HepG2 (cell line): ENCODE data around the gene UNC5CL. TPM values are rescaled to one million over a fixed set of nuclear protein-coding genes. Genes with fewer than 3 reads are reported as not detected.

ENCODE experiments used
- ATAC-seq: fragments of 200-7000 bp; cut with Tn5 transposase; 3 replicates; pipeline ENCODE4 v1.9.1; 2020; ENCODE audit warnings: mild to moderate bottlenecking, moderate library complexity
- BruUV-seq: library from RNA; stranded (reverse); fragments of 400-500 nt; replicated peaks from 2 replicates; lab custom pipeline; 2021; lab: Mats Ljungman, UMichigan
- CTCF ChIA-PET: fragments of 300-600 bp; formaldehyde crosslinking; extraction: SDS; loops from one replicate; lab custom pipeline; 2021; ENCODE audit warnings: low total read pairs, inconsistent platforms, low intra/inter-chr PET ratio; lab: Yijun Ruan, JAX
- POLR2A ChIA-PET: fragments of 350-600 bp; sonication (Branson Sonifier 250); formaldehyde crosslinking; loops from one replicate; lab custom pipeline; 2020; ENCODE audit warnings: antibody characterized with exemption, inconsistent platforms; lab: Yijun Ruan, JAX
- DNase-seq: peaks from one replicate; pipeline ENCODE4 v3.0.0-alpha.2; 2015; ENCODE audit warnings: low spot score
- FAIRE-seq: peaks from 3 replicates; lab custom pipeline; 2011; peaks lifted over from hg19 to GRCh38; lab: Jason Lieb, UNC
- H2AFZ ChIP-seq: one replicate; pipeline ENCODE4 v1.6.1; 2011; ENCODE audit warnings: low read length, inconsistent platforms
- H3K27ac ChIP-seq: fragments of 300-600 bp; 3 replicates; pipeline ENCODE4 v1.8.0; 2011; ENCODE audit warnings: mixed run types, mild to moderate bottlenecking, mixed read lengths, low read length, inconsistent platforms; ENCODE audit not compliant: insufficient read depth; ENCODE audit errors: extremely low read length
- H3K27me3 ChIP-seq, 2 experiments: fragments of 200-600 bp in 1 of 2; 2 replicates in 1 of 2; 3 replicates in 1 of 2; pipeline versions ENCODE4 v1.6.0 to v1.8.0; 2011; ENCODE audit warnings: low read length in 2 of 2, mild to moderate bottlenecking in 2 of 2, moderate library complexity in 2 of 2, inconsistent platforms in 1 of 2; ENCODE audit not compliant: insufficient read depth in 2 of 2, control insufficient read depth in 1 of 2
- H3K36me3 ChIP-seq, 2 experiments: fragments of 200-600 bp in 1 of 2; replicated peaks in 1 of 2; 2 replicates in 1 of 2; 3 replicates in 1 of 2; pipeline versions ENCODE4 v1.5.1 to v1.8.0; 2011; ENCODE audit warnings: low read length in 2 of 2, inconsistent platforms in 1 of 2; ENCODE audit not compliant: insufficient read depth in 2 of 2, control insufficient read depth in 1 of 2
- H3K4me1 ChIP-seq: 2 replicates; pipeline ENCODE4 v1.5.1; 2012; ENCODE audit warnings: low read length, inconsistent platforms; ENCODE audit not compliant: insufficient read depth
- H3K4me2 ChIP-seq: 2 replicates; pipeline ENCODE4 v1.6.0; 2011; ENCODE audit warnings: low read depth, low read length, inconsistent platforms
- H3K4me3 ChIP-seq, 3 experiments: fragments of 200-600 bp in 1 of 3; sonication (generic), shearing (Covaris generic) in 1 of 3; replicated peaks in 1 of 3; 2 replicates each; pipeline ENCODE4 v1.5.1; 2011 to 2016; ENCODE audit warnings: low read length in 3 of 3, inconsistent platforms in 2 of 3, low read depth in 2 of 3, mild to moderate bottlenecking in 2 of 3, control low read depth in 1 of 3, mixed read lengths in 1 of 3; ENCODE audit not compliant: insufficient read depth in 1 of 3
- H3K79me2 ChIP-seq: one replicate; pipeline ENCODE4 v1.6.1; 2011; ENCODE audit warnings: low read length, inconsistent platforms; ENCODE audit not compliant: insufficient read depth
- H3K9ac ChIP-seq: 2 replicates; pipeline ENCODE4 v1.6.0; 2011; ENCODE audit warnings: mild to moderate bottlenecking, low read depth, low read length, inconsistent platforms; ENCODE audit not compliant: insufficient read depth
- H3K9me3 ChIP-seq: 2 replicates; pipeline ENCODE4 v1.5.1; 2012; ENCODE audit warnings: mild to moderate bottlenecking, low read length
- H4K20me1 ChIP-seq: 2 replicates; pipeline ENCODE4 v1.6.0; 2011; ENCODE audit warnings: inconsistent platforms, mild to moderate bottlenecking, low read length, moderate library complexity; ENCODE audit not compliant: insufficient read depth
- ARID2 ChIP-seq: sonication (generic); formaldehyde crosslinking; IDR thresholded peaks from 2 replicates; pipeline ENCODE4 v1.8.1; 2022; ENCODE audit warnings: mild to moderate bottlenecking, missing genetic modification reagents, borderline replicate concordance
- CHCHD3 ChIP-seq: sonication (generic); formaldehyde crosslinking; IDR thresholded peaks from 2 replicates; pipeline ENCODE4 v1.8.0; 2022; ENCODE audit warnings: mild to moderate bottlenecking, missing genetic modification reagents, moderate library complexity
- ETS1 ChIP-seq: sonication (generic); formaldehyde crosslinking; IDR thresholded peaks from 2 replicates; pipeline ENCODE4 v1.4.0; 2020; ENCODE audit warnings: missing genetic modification reagents
- LCORL ChIP-seq, 2 experiments: fragments of 450-650 bp in 1 of 2; sonication (generic) in 1 of 2; formaldehyde crosslinking in 1 of 2; IDR thresholded peaks; 2 replicates each; pipeline versions ENCODE4 v1.5.0 to v1.6.1; 2017 to 2020; ENCODE audit warnings: antibody characterized with exemption in 1 of 2, missing genetic modification reagents in 1 of 2
- MED8 ChIP-seq: sonication (generic); formaldehyde crosslinking; IDR thresholded peaks from 2 replicates; pipeline ENCODE4 v1.8.1; 2023; ENCODE audit warnings: mild to moderate bottlenecking, missing genetic modification reagents; ENCODE audit not compliant: insufficient replicate concordance
- MIER3 ChIP-seq: IDR thresholded peaks from 2 replicates; pipeline ENCODE4 v1.6.1; 2016; ENCODE audit warnings: missing compliant biosample characterization, borderline replicate concordance
- SCMH1 ChIP-seq: sonication (generic); formaldehyde crosslinking; IDR thresholded peaks from 2 replicates; pipeline ENCODE4 v1.9.0; 2021; ENCODE audit warnings: missing genetic modification reagents, mild to moderate bottlenecking, borderline replicate concordance
- ZBTB42 ChIP-seq: sonication (generic); formaldehyde crosslinking; IDR thresholded peaks from 2 replicates; pipeline ENCODE4 v1.5.0; 2020; ENCODE audit warnings: mild to moderate bottlenecking, missing genetic modification reagents
- ZFP41 ChIP-seq: sonication (generic); formaldehyde crosslinking; IDR thresholded peaks from 2 replicates; pipeline ENCODE4 v1.4.0; 2020; ENCODE audit warnings: mild to moderate bottlenecking, missing genetic modification reagents, borderline replicate concordance
- WGBS: methylation state at CpG from one replicate; pipeline ENCODE4 v1.1.6; 2017; ENCODE audit warnings: low lambda C conversion rate; 5-methylcytosine and 5-hydroxymethylcytosine counted together
- in situ Hi-C: cut with HindIII; loops from 2 replicates; pipeline ENCODE4 v1.10.0; 2017; ENCODE audit warnings: low pct_unique_long_range_greater_than_20kb; ENCODE audit not compliant: extremely low pct_ligation_motif_present
- intact Hi-C: fragments of 100-400 bp; cut with micrococcal nuclease; formaldehyde crosslinking; loops from one replicate; pipeline ENCODE4 v1.10.0; 2022; ENCODE audit not compliant: unreplicated experiment
- polyA plus RNA-seq, 8 experiments: library from polyadenylated mRNA; depleted of rRNA in 3 of 8; stranded (reverse) in 7 of 8; unstranded in 1 of 8; fragments of >200 nt; fragmentation: Illumina TruSeq in 4 of 8; extraction: Trizol in 4 of 8; gene quantifications; 2 replicates each; pipeline versions ENCODE4 v1.2.1 to v1.2.3, GENCODE V29; 2011 to 2016; ENCODE audit warnings: low read depth in 4 of 8, missing spikeins in 1 of 8, mixed read lengths in 1 of 8; ENCODE audit not compliant: insufficient read depth in 1 of 8
- total RNA-seq, 5 experiments: library from RNA; depleted of rRNA; stranded (reverse); fragments of >200 nt; fragmentation: Illumina TruSeq; extraction: Trizol; gene quantifications; 2 replicates each; pipeline ENCODE4 v1.2.3, GENCODE V29; 2016; ENCODE audit warnings: low read depth in 1 of 5
- TF ChIP-seq, protein P1 (sequence below): sonication (generic); formaldehyde crosslinking; IDR thresholded peaks from 2 replicates; pipeline ENCODE4 v1.4.0; 2020; ENCODE audit warnings: low read depth, mild to moderate bottlenecking, missing genetic modification reagents

The UNC5CL gene
- total and polyA plus RNA-seq, 2 of the 13 experiments (the other 11 are each of a cell fraction or from before 2014, with no cell fraction given), result 2.4 to 2.5 TPM

DNA sequence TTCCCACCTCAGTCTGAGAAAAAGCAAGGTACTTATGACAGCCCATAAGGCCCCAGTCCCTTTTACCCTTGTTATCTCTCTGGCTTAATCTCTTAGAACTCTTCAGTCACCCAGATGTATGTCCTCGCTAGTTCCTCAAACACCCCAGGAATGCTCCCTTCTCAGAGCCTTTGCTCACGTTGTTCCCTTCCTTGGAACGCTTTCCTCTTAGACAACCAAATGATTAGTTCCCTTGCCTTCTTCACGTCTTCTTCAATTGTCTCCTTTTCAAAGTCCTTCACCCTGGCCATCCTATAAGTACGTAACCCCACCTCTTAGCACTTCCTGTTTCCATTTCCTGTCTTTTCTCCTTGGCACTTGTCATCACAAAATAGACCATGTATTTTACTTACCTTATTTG is 12.9 kb upstream of the UNC5CL start (continued):
- TF ChIP-seq ZFP41 (CRISPR knock-in tag), result no peak

GRCh38 chr6:41050536-41050935 is 11.5 kb upstream of the UNC5CL start:
- no peak overlapping the region for H3K27ac ChIP-seq
- FAIRE-seq (no peak), DNase-seq (no peak), ATAC-seq (no peak)
- no peaks in the 10 kb centered on the region for H3K79me2 ChIP-seq
- H2AFZ ChIP-seq, result no peak overlapping the region
- 80% methylated on average over 3 of the region's 3 CpGs for WGBS
- POLR2A ChIA-PET, result interaction anchor here (3.7 kb wide), 1 partner anchor 10 kb away, joined by 17 read pairs; no protein-coding TSS in a partner anchor
- H3K4me1 ChIP-seq, result peaks cover 66% of the 10 kb centered on the region
- no peaks in the 10 kb centered on the region for H3K9me3 ChIP-seq
- H3K9ac ChIP-seq, result no peak overlapping the region
- intact Hi-C loops (no loop called here), in situ Hi-C loops (loop anchor here (10.0 kb wide), 1 partner anchor 534 kb away; no protein-coding TSS in a partner anchor)
- no peaks in the 10 kb centered on the region for H3K27me3 ChIP-seq
- no peak overlapping the region for H3K4me2 ChIP-seq
- peaks cover 0 to 4% of the 10 kb centered on the region in 2 experiments; a peak in 2 of 5 replicates for H3K36me3 ChIP-seq
- TF ChIP-seq ZBTB42 (no peak), MIER3 (CRISPR knock-in tag) (no peak), ARID2 (no peak), SCMH1 (CRISPR knock-in tag) (no peak), CHCHD3 (no peak), MED8 (CRISPR knock-in tag) (no peak), LCORL (IDR thresholded peaks at IDR 0.05) (no peak), LCORL (CRISPR knock-in tag; IDR thresholded peaks at IDR 0.05) (no peak), ETS1 (CRISPR knock-in tag) (no peak)
- TF ChIP-seq, protein P1, sequence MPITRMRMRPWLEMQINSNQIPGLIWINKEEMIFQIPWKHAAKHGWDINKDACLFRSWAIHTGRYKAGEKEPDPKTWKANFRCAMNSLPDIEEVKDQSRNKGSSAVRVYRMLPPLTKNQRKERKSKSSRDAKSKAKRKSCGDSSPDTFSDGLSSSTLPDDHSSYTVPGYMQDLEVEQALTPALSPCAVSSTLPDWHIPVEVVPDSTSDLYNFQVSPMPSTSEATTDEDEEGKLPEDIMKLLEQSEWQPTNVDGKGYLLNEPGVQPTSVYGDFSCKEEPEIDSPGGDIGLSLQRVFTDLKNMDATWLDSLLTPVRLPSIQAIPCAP, result no peak
- H4K20me1 ChIP-seq, result no peaks in the 10 kb centered on the region
- H3K4me3 ChIP-seq, result no peak overlapping the region
- BruUV-seq, result no TSS peak
- CTCF ChIA-PET, result no interaction called here
